K562 (cell line): ENCODE measurements around the gene FUT2. TPM values are rescaled to one million over a fixed set of nuclear protein-coding genes. Genes with fewer than 3 reads are reported as not detected.

Experiments used
- ATF6 ChIP-seq: sonication (generic); formaldehyde crosslinking; IDR thresholded peaks from 2 replicates; pipeline ENCODE4 v1.4.0; 2020; ENCODE audit warnings: mild to moderate bottlenecking, missing genetic modification reagents
- CC2D1A ChIP-seq: fragments of 450-650 bp; IDR thresholded peaks from 2 replicates; pipeline ENCODE4 v1.6.1; 2017; ENCODE audit warnings: mild to moderate bottlenecking
- CXXC5 ChIP-seq: fragments of 250-450 bp; sonication (Bioruptor Pico); IDR thresholded peaks from 2 replicates; pipeline ENCODE4 v1.8.0; 2022; ENCODE audit warnings: inconsistent platforms, mild to moderate bottlenecking, moderate library complexity
- ESRRB ChIP-seq: fragments of 250-450 bp; sonication (Bioruptor Pico); IDR thresholded peaks from 2 replicates; pipeline ENCODE4 v1.5.0; 2020; ENCODE audit warnings: mild to moderate bottlenecking, moderate library complexity, borderline replicate concordance
- HMGN3 ChIP-seq: IDR thresholded peaks from 2 replicates; pipeline ENCODE4 v1.6.1; 2011; ENCODE audit warnings: borderline replicate concordance, low read depth, mild to moderate bottlenecking, mixed read lengths, low read length; ENCODE audit not compliant: insufficient read length; ENCODE audit errors: extremely low read depth
- HNRNPL ChIP-seq: fragments of 200-400 bp; formaldehyde crosslinking; IDR thresholded peaks from 2 replicates; pipeline ENCODE4 v1.6.1; 2017; ENCODE audit warnings: low read depth, mild to moderate bottlenecking, low read length
- HNRNPUL1 ChIP-seq: fragments of 200-400 bp; formaldehyde crosslinking; IDR thresholded peaks from 2 replicates; pipeline ENCODE4 v1.6.1; 2017; ENCODE audit warnings: low read length
- KDM1A ChIP-seq, 2 experiments: fragments of 450-650 bp; IDR thresholded peaks; 2 replicates each; pipeline ENCODE4 v1.6.1; 2016; ENCODE audit warnings: mild to moderate bottlenecking in 2 of 2
- MCM3 ChIP-seq: fragments of 450-650 bp; IDR thresholded peaks from 2 replicates; pipeline ENCODE4 v1.6.1; 2016
- MED1 ChIP-seq: sonication (generic); formaldehyde crosslinking; IDR thresholded peaks from 2 replicates; pipeline ENCODE4 v1.8.1; 2023; ENCODE audit warnings: missing genetic modification reagents, borderline replicate concordance
- MEF2A ChIP-seq: IDR thresholded peaks from 2 replicates; pipeline ENCODE4 v1.6.1; 2011; ENCODE audit warnings: low read depth, mild to moderate bottlenecking, low read length, moderate library complexity; ENCODE audit not compliant: control insufficient read depth
- NELFE ChIP-seq: IDR thresholded peaks from 2 replicates; pipeline ENCODE4 v1.6.1; 2011; ENCODE audit warnings: mild to moderate bottlenecking; ENCODE audit not compliant: insufficient read depth, insufficient read length
- NONO ChIP-seq, 2 experiments: fragments of 200-400 bp in 1 of 2; fragments of 450-650 bp in 1 of 2; formaldehyde crosslinking in 1 of 2; IDR thresholded peaks; 2 replicates each; pipeline ENCODE4 v1.6.1; 2017; ENCODE audit warnings: low read depth in 2 of 2, mild to moderate bottlenecking in 2 of 2, moderate library complexity in 2 of 2, low read length in 1 of 2
- PATZ1 ChIP-seq: fragments of 250-450 bp; sonication (Bioruptor Pico); IDR thresholded peaks from 2 replicates; pipeline ENCODE4 v1.5.0; 2020; ENCODE audit warnings: mild to moderate bottlenecking, borderline replicate concordance
- POLR3A ChIP-seq: IDR thresholded peaks from 2 replicates; pipeline ENCODE4 v1.6.1; 2011; ENCODE audit warnings: borderline replicate concordance, mild to moderate bottlenecking, moderate library complexity; ENCODE audit not compliant: insufficient read length, insufficient read depth; ENCODE audit errors: extremely low read depth
- TARDBP ChIP-seq: fragments of 450-650 bp; IDR thresholded peaks from 2 replicates; pipeline ENCODE4 v1.6.1; 2016
- THRAP3 ChIP-seq: fragments of 450-650 bp; IDR thresholded peaks from 2 replicates; pipeline ENCODE4 v1.6.1; 2016; ENCODE audit warnings: mild to moderate bottlenecking, inconsistent platforms, borderline replicate concordance
- ZBTB1 ChIP-seq: sonication (generic); formaldehyde crosslinking; IDR thresholded peaks from 2 replicates; pipeline ENCODE4 v1.8.1; 2023; ENCODE audit warnings: missing genetic modification reagents, low read depth, mild to moderate bottlenecking, borderline replicate concordance
- ZBTB33 ChIP-seq: sonication (generic); formaldehyde crosslinking; IDR thresholded peaks from 2 replicates; pipeline ENCODE4 v1.8.1; 2023; ENCODE audit warnings: mild to moderate bottlenecking, missing genetic modification reagents
- ZNF146 ChIP-seq: IDR thresholded peaks from one replicate; pipeline ENCODE4 v1.6.1; 2018; ENCODE audit warnings: missing compliant biosample characterization; ENCODE audit not compliant: unreplicated experiment
- ZNF232 ChIP-seq: sonication (generic); formaldehyde crosslinking; IDR thresholded peaks from 2 replicates; pipeline ENCODE4 v1.8.0; 2022; ENCODE audit warnings: mild to moderate bottlenecking, missing genetic modification reagents
- polyA plus RNA-seq, 8 experiments: library from polyadenylated mRNA; depleted of rRNA in 4 of 8; stranded (reverse) in 5 of 8; unstranded in 3 of 8; fragments of >200 nt; fragmentation: Nextera tagmentation in 2 of 8; fragmentation: Illumina TruSeq in 1 of 8; extraction: Ambion mirVana in 2 of 8; extraction: Trizol in 1 of 8; gene quantifications; 2 replicates each; pipeline versions ENCODE4 v1.2.1 to v1.2.3, GENCODE V29; 2011 to 2014; ENCODE audit warnings: inconsistent platforms in 1 of 8, missing spikeins in 1 of 8
- total RNA-seq, 7 experiments: library from RNA; depleted of rRNA in 6 of 7; stranded (reverse); fragments of >200 nt in 6 of 7; fragmentation: Illumina TruSeq in 2 of 7; extraction: Trizol in 2 of 7; gene quantifications; 2 replicates each; pipeline versions ENCODE4 v1.2.1 to v1.2.3, GENCODE V29; 2011 to 2021; ENCODE audit warnings: low replicate concordance in 1 of 7

The FUT2 gene
- total and polyA plus RNA-seq, 9 of the 15 experiments (the other 6 are each of a cell fraction or from before 2014, with no cell fraction given): 0.03 to 0.04 TPM; not detected in 7

GRCh38 chr19:48741129-48741999 lies 45.6 kb downstream of the FUT2 start (continued):
- peak; percentile 74 for TF ChIP-seq CXXC5 (CRISPR knock-in tag)
- no peak for TF ChIP-seq ZBTB33 (CRISPR knock-in tag)
- TF ChIP-seq MED1: no peak
- TF ChIP-seq MEF2A: no peak
- TF ChIP-seq KDM1A (IDR thresholded peaks at IDR 0.05): no peak
- TF ChIP-seq HMGN3: peak; percentile 76
- peak in 1 of 2 experiments; percentile 15; a peak in 1 of 4 replicates for TF ChIP-seq NONO (IDR thresholded peaks at IDR 0.05; ENCODE audit: low read depth in 2 of 2, low read length in 1 of 2)
- no peak for TF ChIP-seq NELFE
- TF ChIP-seq PATZ1 (CRISPR knock-in tag): no peak
- no peak for TF ChIP-seq HNRNPL
- TF ChIP-seq ZNF146 (CRISPR knock-in tag): no peak
- no peak for TF ChIP-seq ZBTB1
- 0 out of 2 replicates have a peak, but pooled peaks have one; percentile 59 for TF ChIP-seq ATF6 (CRISPR knock-in tag)
- no peak for TF ChIP-seq ESRRB (CRISPR knock-in tag)
- TF ChIP-seq TARDBP: no peak
- TF ChIP-seq MCM3: no peak
- no peak for TF ChIP-seq HNRNPUL1
- TF ChIP-seq ZNF232 (CRISPR knock-in tag): no peak
- TF ChIP-seq CC2D1A: no peak
- TF ChIP-seq POLR3A: no peak
- TF ChIP-seq THRAP3: no peak
